ENCODE data around the gene CHTOP. TPM values are rescaled to one million over a fixed set of nuclear protein-coding genes. Genes with fewer than 3 reads are reported as not detected.
"Not testable (repeated sequence)": the region's sequence is repeated elsewhere in the genome, so short reads cannot be mapped to it uniquely, and the experiment has no call there.

The CHTOP gene
- total RNA-seq, 1 donor from 2014 or later, result 129 TPM

- no peak for DNase-seq (ENCODE audit: low spot score, unreplicated experiment)
- peaks cover 14% of the 10 kb centered on the region for H3K36me3 Mint-ChIP-seq (ENCODE audit: insufficient read depth)
- no peaks in the 10 kb centered on the region for H3K27me3 Mint-ChIP-seq
- H3K4me1 Mint-ChIP-seq (ENCODE audit: low read depth), result peaks cover 32% of the 10 kb centered on the region
- TF ChIP-seq CTCF (IDR thresholded peaks at IDR 0.05; ENCODE audit: unreplicated experiment), result no peak
- peak overlapping the region; percentile 100 for H3K27ac Mint-ChIP-seq
- H3K4me3 Mint-ChIP-seq (ENCODE audit: low read depth), result peak overlapping the region; percentile 99
- H3K9me3 Mint-ChIP-seq (ENCODE audit: low read depth), result peaks cover 4% of the 10 kb centered on the region
Measured at GRCh38 chr1:153633161-153633753, 609 bp upstream of the CHTOP start.

- no peak for DNase-seq (ENCODE audit: low spot score, unreplicated experiment)
- Mint-ChIP-seq H3K27ac (peak overlapping the region; percentile 84), H3K27me3 (no peaks in the 10 kb centered on the region), H3K4me3 (ENCODE audit: low read depth) (peak overlapping the region; percentile 69), H3K4me1 (ENCODE audit: low read depth) (peaks cover 27% of the 10 kb centered on the region), H3K9me3 (ENCODE audit: low read depth) (peaks cover 4% of the 10 kb centered on the region), H3K36me3 (ENCODE audit: insufficient read depth) (peaks cover 24% of the 10 kb centered on the region)
- no peak for TF ChIP-seq CTCF (IDR thresholded peaks at IDR 0.05; ENCODE audit: unreplicated experiment)
Measured at GRCh38 chr1:153635872-153636271, 2.0 kb downstream of the CHTOP start.

- DNase-seq (ENCODE audit: low spot score, unreplicated experiment), result no peak
- no peak for TF ChIP-seq CTCF (IDR thresholded peaks at IDR 0.05; ENCODE audit: unreplicated experiment)
- Mint-ChIP-seq H3K27ac (no peak overlapping the region), H3K4me1 (ENCODE audit: low read depth) (peaks cover 30% of the 10 kb centered on the region), H3K36me3 (ENCODE audit: insufficient read depth) (peaks cover 27% of the 10 kb centered on the region), H3K27me3 (no peaks in the 10 kb centered on the region), H3K9me3 (ENCODE audit: low read depth) (peaks cover 4% of the 10 kb centered on the region), H3K4me3 (ENCODE audit: low read depth) (peak overlapping the region; percentile 69)
Measured at GRCh38 chr1:153636312-153636711, 2.4 kb downstream of the CHTOP start.

GRCh38 chr1:153638261-153638660 is 4.4 kb downstream of the CHTOP start:
- H3K9me3 Mint-ChIP-seq (ENCODE audit: low read depth), result peaks cover under 1% of the 10 kb centered on the region
- peaks cover 37% of the 10 kb centered on the region for H3K36me3 Mint-ChIP-seq (ENCODE audit: insufficient read depth)
- no peak for TF ChIP-seq CTCF (IDR thresholded peaks at IDR 0.05; ENCODE audit: unreplicated experiment)
- H3K27me3 Mint-ChIP-seq, result no peaks in the 10 kb centered on the region
- no peak for DNase-seq (ENCODE audit: low spot score, unreplicated experiment)
- H3K27ac Mint-ChIP-seq, result peak overlapping the region; percentile 25
- no peak overlapping the region for H3K4me3 Mint-ChIP-seq (ENCODE audit: low read depth)
- H3K4me1 Mint-ChIP-seq (ENCODE audit: low read depth), result peaks cover 32% of the 10 kb centered on the region

- Mint-ChIP-seq H3K36me3 (ENCODE audit: insufficient read depth) (peaks cover 42% of the 10 kb centered on the region), H3K27ac (no peak overlapping the region), H3K9me3 (ENCODE audit: low read depth) (no peaks in the 10 kb centered on the region), H3K27me3 (no peaks in the 10 kb centered on the region), H3K4me1 (ENCODE audit: low read depth) (peaks cover 42% of the 10 kb centered on the region), H3K4me3 (ENCODE audit: low read depth) (no peak overlapping the region)
- no peak for DNase-seq (ENCODE audit: low spot score, unreplicated experiment)
- TF ChIP-seq CTCF (IDR thresholded peaks at IDR 0.05; ENCODE audit: unreplicated experiment), result no peak
Measured at GRCh38 chr1:153639280-153639679, 5.4 kb downstream of the CHTOP start.

- not testable (repeated sequence) for H3K27me3 Mint-ChIP-seq; H3K4me3 Mint-ChIP-seq (ENCODE audit: low read depth); H3K27ac Mint-ChIP-seq; H3K9me3 Mint-ChIP-seq (ENCODE audit: low read depth); DNase-seq (ENCODE audit: low spot score, unreplicated experiment)
- peaks cover 44% of the 10 kb centered on the region for H3K4me1 Mint-ChIP-seq (ENCODE audit: low read depth)
- H3K36me3 Mint-ChIP-seq (ENCODE audit: insufficient read depth), result peaks cover 43% of the 10 kb centered on the region
Measured at GRCh38 chr1:153640213-153640612, 6.3 kb downstream of the CHTOP start.

Data from progenitor cell of endocrine pancreas (in vitro differentiated cells).